HL-60 (cell line): ENCODE measurements around the gene RPL27A.

ENCODE experiments used
- DNase-seq, 2 experiments: peaks; one replicate each; pipeline ENCODE4 v3.0.0-alpha.2; 2010 to 2020; ENCODE audit warnings: low read depth in 1 of 2, low spot score in 1 of 2
- H3K27ac ChIP-seq: fragments of 250-450 bp; sonication (Bioruptor Pico); replicated peaks from 2 replicates; pipeline ENCODE4 v1.5.1; 2020; ENCODE audit warnings: mild to moderate bottlenecking, moderate library complexity
- H3K27me3 ChIP-seq: fragments of 250-450 bp; sonication (Bioruptor Pico); 2 replicates; pipeline ENCODE4 v1.5.1; 2021; ENCODE audit warnings: mild to moderate bottlenecking, moderate library complexity; ENCODE audit not compliant: insufficient read depth, poor library complexity, severe bottlenecking
- H3K4me3 ChIP-seq: replicated peaks from 2 replicates; pipeline ENCODE4 v1.5.1; 2011; ENCODE audit warnings: mild to moderate bottlenecking, control low read depth, low read length; ENCODE audit not compliant: insufficient read depth
- GABPA ChIP-seq: IDR thresholded peaks from 2 replicates; pipeline ENCODE4 v1.6.1; 2012; ENCODE audit warnings: low read depth
- POLR2AphosphoS5 ChIP-seq: IDR thresholded peaks from 2 replicates; pipeline ENCODE4 v1.6.1; 2012; ENCODE audit warnings: low read depth
- REST ChIP-seq: IDR thresholded peaks from 2 replicates; pipeline ENCODE4 v1.6.1; 2012; ENCODE audit warnings: low read depth; ENCODE audit not compliant: insufficient replicate concordance
- SPI1 ChIP-seq: IDR thresholded peaks from 2 replicates; pipeline ENCODE4 v1.6.1; 2012; ENCODE audit warnings: low read depth, mild to moderate bottlenecking, borderline replicate concordance
- TF ChIP-seq, protein P1 (sequence below): IDR thresholded peaks from one replicate; pipeline ENCODE4 v1.5.1; 2011; ENCODE audit warnings: low read length, control low read depth, inconsistent platforms; ENCODE audit not compliant: insufficient read depth

The RPL27A gene

DNA sequence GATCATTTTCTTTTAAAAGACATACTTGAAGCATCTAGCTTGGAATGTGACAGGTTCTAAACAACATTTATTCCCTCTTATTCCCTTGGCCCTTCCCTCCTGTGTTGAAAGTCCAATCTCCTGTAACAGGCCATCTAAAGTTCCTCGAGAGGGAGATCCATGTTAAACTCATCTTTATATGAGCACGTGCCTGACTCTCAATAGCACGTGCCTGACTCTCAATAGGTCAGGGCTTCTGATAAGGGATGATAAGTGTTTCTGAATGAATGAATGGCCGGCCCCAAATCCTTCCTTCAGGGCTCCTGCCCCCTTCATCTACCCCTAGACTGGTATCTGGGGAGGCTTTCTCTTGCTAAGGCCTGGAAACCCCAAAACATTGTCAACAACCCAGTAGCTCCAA lies 27.2 kb downstream of the RPL27A start:
- TF ChIP-seq POLR2AphosphoS5 (no peak), SPI1 (no peak), GABPA (no peak), REST (no peak)
- TF ChIP-seq, protein P1, sequence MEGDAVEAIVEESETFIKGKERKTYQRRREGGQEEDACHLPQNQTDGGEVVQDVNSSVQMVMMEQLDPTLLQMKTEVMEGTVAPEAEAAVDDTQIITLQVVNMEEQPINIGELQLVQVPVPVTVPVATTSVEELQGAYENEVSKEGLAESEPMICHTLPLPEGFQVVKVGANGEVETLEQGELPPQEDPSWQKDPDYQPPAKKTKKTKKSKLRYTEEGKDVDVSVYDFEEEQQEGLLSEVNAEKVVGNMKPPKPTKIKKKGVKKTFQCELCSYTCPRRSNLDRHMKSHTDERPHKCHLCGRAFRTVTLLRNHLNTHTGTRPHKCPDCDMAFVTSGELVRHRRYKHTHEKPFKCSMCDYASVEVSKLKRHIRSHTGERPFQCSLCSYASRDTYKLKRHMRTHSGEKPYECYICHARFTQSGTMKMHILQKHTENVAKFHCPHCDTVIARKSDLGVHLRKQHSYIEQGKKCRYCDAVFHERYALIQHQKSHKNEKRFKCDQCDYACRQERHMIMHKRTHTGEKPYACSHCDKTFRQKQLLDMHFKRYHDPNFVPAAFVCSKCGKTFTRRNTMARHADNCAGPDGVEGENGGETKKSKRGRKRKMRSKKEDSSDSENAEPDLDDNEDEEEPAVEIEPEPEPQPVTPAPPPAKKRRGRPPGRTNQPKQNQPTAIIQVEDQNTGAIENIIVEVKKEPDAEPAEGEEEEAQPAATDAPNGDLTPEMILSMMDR = no peak
- Histone ChIP-seq H3K27ac (no peak overlapping the region), H3K27me3 (no peaks in the 10 kb centered on the region), H3K4me3 (no peak overlapping the region)
- no peak for DNase-seq

- Histone ChIP-seq H3K27me3 (no peaks in the 10 kb centered on the region), H3K4me3 (no peak overlapping the region), H3K27ac (no peak overlapping the region)
- DNase-seq = no peak
- TF ChIP-seq REST (no peak), GABPA (no peak), POLR2AphosphoS5 (no peak), SPI1 (no peak)
- TF ChIP-seq, protein P1 = no peak
Measured at GRCh38 chr11:8711895-8712442, 29.4 kb downstream of the RPL27A start.

- no peak for TF ChIP-seq SPI1
- TF ChIP-seq, protein P1 = no peak
- no peak for TF ChIP-seq POLR2AphosphoS5
- TF ChIP-seq REST = no peak
- TF ChIP-seq GABPA = no peak
- Histone ChIP-seq H3K4me3 (no peak overlapping the region), H3K27me3 (no peaks in the 10 kb centered on the region), H3K27ac (no peak overlapping the region)
- no peak for DNase-seq
Measured at GRCh38 chr11:8712506-8712905, 29.9 kb downstream of the RPL27A start.
